SK-N-SH treated with all-trans-retinoic acid at 6 μM for 48 hours (cell line): ENCODE data around the gene MAP7.

Experiments used
- ATAC-seq: fragments of 200-7000 bp; cut with Tn5 transposase; 3 replicates; pipeline ENCODE4 v1.9.1; 2020; ENCODE audit warnings: mild to moderate bottlenecking, moderate library complexity
- ARNTL ChIP-seq: fragments of 450-650 bp; formaldehyde crosslinking; IDR thresholded peaks from 2 replicates; pipeline ENCODE4 v1.5.0; 2020; ENCODE audit warnings: low read depth, mild to moderate bottlenecking, moderate library complexity, borderline replicate concordance
- BACH2 ChIP-seq: fragments of 250-450 bp; sonication (Bioruptor Pico); IDR thresholded peaks from 2 replicates; pipeline ENCODE4 v1.9.0; 2021; ENCODE audit warnings: mild to moderate bottlenecking, borderline replicate concordance
- CREB5 ChIP-seq: fragments of 250-450 bp; sonication (Bioruptor Pico); IDR thresholded peaks from 2 replicates; pipeline ENCODE4 v1.5.1; 2020; ENCODE audit warnings: low read depth, mild to moderate bottlenecking, moderate library complexity
- CSDC2 ChIP-seq: fragments of 250-450 bp; sonication (Bioruptor Pico); IDR thresholded peaks from 2 replicates; pipeline ENCODE4 v1.5.0; 2020; ENCODE audit warnings: mild to moderate bottlenecking, moderate library complexity
- CSRNP3 ChIP-seq: fragments of 250-450 bp; sonication (Bioruptor Pico); IDR thresholded peaks from 2 replicates; pipeline ENCODE4 v1.5.1; 2021; ENCODE audit warnings: mild to moderate bottlenecking, moderate library complexity
- ESRRG ChIP-seq: fragments of 250-450 bp; sonication (Bioruptor Pico); IDR thresholded peaks from 2 replicates; pipeline ENCODE4 v1.6.1; 2021; ENCODE audit warnings: mild to moderate bottlenecking
- GLIS3 ChIP-seq: fragments of 250-450 bp; sonication (Bioruptor Pico); IDR thresholded peaks from 2 replicates; pipeline ENCODE4 v1.5.0; 2020; ENCODE audit warnings: mild to moderate bottlenecking, moderate library complexity
- ISL1 ChIP-seq: fragments of 250-450 bp; sonication (Bioruptor Pico); IDR thresholded peaks from 2 replicates; pipeline ENCODE4 v2.1.2; 2022; ENCODE audit warnings: mild to moderate bottlenecking, moderate library complexity
- OSR1 ChIP-seq: fragments of 250-450 bp; sonication (Bioruptor Pico); IDR thresholded peaks from 2 replicates; pipeline ENCODE4 v1.8.0; 2022; ENCODE audit warnings: moderate library complexity, mild to moderate bottlenecking, inconsistent platforms
- PATZ1 ChIP-seq: fragments of 250-450 bp; sonication (Bioruptor Pico); IDR thresholded peaks from 2 replicates; pipeline ENCODE4 v1.8.0; 2020; ENCODE audit warnings: mild to moderate bottlenecking, moderate library complexity, borderline replicate concordance
- POU6F1 ChIP-seq: fragments of 250-450 bp; sonication (Bioruptor Pico); IDR thresholded peaks from 2 replicates; pipeline ENCODE4 v1.8.0; 2021; ENCODE audit warnings: low read depth, mild to moderate bottlenecking, moderate library complexity, borderline replicate concordance
- PPARA ChIP-seq: fragments of 250-450 bp; sonication (Bioruptor Pico); IDR thresholded peaks from 2 replicates; pipeline ENCODE4 v1.5.0; 2020; ENCODE audit warnings: mild to moderate bottlenecking, borderline replicate concordance
- RARB ChIP-seq: fragments of 250-450 bp; sonication (Bioruptor Pico); IDR thresholded peaks from 2 replicates; pipeline ENCODE4 v1.8.0; 2021; ENCODE audit warnings: mild to moderate bottlenecking, moderate library complexity
- SNAI2 ChIP-seq: fragments of 250-450 bp; sonication (Bioruptor Pico); IDR thresholded peaks from 2 replicates; pipeline ENCODE4 v1.5.0; 2020; ENCODE audit warnings: mild to moderate bottlenecking, moderate library complexity
- TCF4 ChIP-seq: fragments of 250-450 bp; sonication (Bioruptor Pico); IDR thresholded peaks from 2 replicates; pipeline ENCODE4 v1.8.0; 2021; ENCODE audit warnings: mild to moderate bottlenecking, moderate library complexity, borderline replicate concordance
- TOX ChIP-seq: fragments of 250-450 bp; sonication (Bioruptor Pico); IDR thresholded peaks from 2 replicates; pipeline ENCODE4 v1.8.0; 2021; ENCODE audit warnings: mild to moderate bottlenecking, moderate library complexity, borderline replicate concordance
- TSHZ2 ChIP-seq: fragments of 250-450 bp; sonication (Bioruptor Pico); IDR thresholded peaks from 2 replicates; pipeline ENCODE4 v1.5.0; 2020; ENCODE audit warnings: mild to moderate bottlenecking, moderate library complexity
- ZC3H10 ChIP-seq: fragments of 250-450 bp; sonication (Bioruptor Pico); IDR thresholded peaks from 2 replicates; pipeline ENCODE4 v1.5.1; 2021; ENCODE audit warnings: mild to moderate bottlenecking, moderate library complexity
- ZFP3 ChIP-seq: fragments of 250-450 bp; sonication (Bioruptor Pico); IDR thresholded peaks from 2 replicates; pipeline ENCODE4 v1.5.0; 2020; ENCODE audit warnings: mild to moderate bottlenecking, moderate library complexity
- ZNF565 ChIP-seq: fragments of 450-650 bp; formaldehyde crosslinking; conservative IDR thresholded peaks from 2 replicates; pipeline ENCODE4 v1.5.0; 2020; ENCODE audit warnings: low read depth, mild to moderate bottlenecking, moderate library complexity
- ZNF70 ChIP-seq: fragments of 450-650 bp; formaldehyde crosslinking; IDR thresholded peaks from 2 replicates; pipeline ENCODE4 v1.5.0; 2020; ENCODE audit warnings: mild to moderate bottlenecking, moderate library complexity
- ZNF8 ChIP-seq: fragments of 450-650 bp; formaldehyde crosslinking; IDR thresholded peaks from 2 replicates; pipeline ENCODE4 v1.5.0; 2020; ENCODE audit warnings: mild to moderate bottlenecking, moderate library complexity

The MAP7 gene

GRCh38 chr6:136429264-136430065 is 120.8 kb downstream of the MAP7 start:
- no peak; the same call in 2 of the 3 replicates for ATAC-seq
- no peak for TF ChIP-seq PATZ1 (CRISPR knock-in tag)
- no peak for TF ChIP-seq RARB (CRISPR knock-in tag)
- no peak for TF ChIP-seq ZNF8 (CRISPR knock-in tag)
- TF ChIP-seq ZFP3 (CRISPR knock-in tag) = no peak
- TF ChIP-seq BACH2 (CRISPR knock-in tag) = no peak
- no peak for TF ChIP-seq PPARA (CRISPR knock-in tag)
- TF ChIP-seq POU6F1 = no peak
- no peak for TF ChIP-seq CREB5
- TF ChIP-seq ZNF565 = no peak
- TF ChIP-seq CSDC2 (CRISPR knock-in tag) = no peak
- no peak for TF ChIP-seq OSR1 (CRISPR knock-in tag)
- no peak for TF ChIP-seq ZC3H10 (CRISPR knock-in tag)
- TF ChIP-seq TOX (CRISPR knock-in tag) = no peak
- TF ChIP-seq, all 23 proteins: peak for 0

- ATAC-seq = no peak
- TF ChIP-seq BACH2 (CRISPR knock-in tag) = no peak
- TF ChIP-seq SNAI2 = no peak
- no peak for TF ChIP-seq PATZ1 (CRISPR knock-in tag)
- no peak for TF ChIP-seq ESRRG (CRISPR knock-in tag)
- TF ChIP-seq ZC3H10 (CRISPR knock-in tag) = no peak
- no peak for TF ChIP-seq TOX (CRISPR knock-in tag)
- TF ChIP-seq POU6F1 = no peak
- no peak for TF ChIP-seq PPARA (CRISPR knock-in tag)
- TF ChIP-seq TCF4 (CRISPR knock-in tag) = no peak
- no peak for TF ChIP-seq GLIS3 (CRISPR knock-in tag)
- TF ChIP-seq ZFP3 (CRISPR knock-in tag) = no peak
- no peak for TF ChIP-seq ZNF565
Observed at GRCh38 chr6:136427378-136427717, 122.9 kb downstream of the MAP7 start.

GRCh38 chr6:136426627-136427377 is 123.4 kb downstream of the MAP7 start:
- ATAC-seq = no peak
- TF ChIP-seq RARB (CRISPR knock-in tag) = no peak
- TF ChIP-seq TOX (CRISPR knock-in tag) = no peak
- no peak for TF ChIP-seq BACH2 (CRISPR knock-in tag)
- no peak for TF ChIP-seq TCF4 (CRISPR knock-in tag)
- TF ChIP-seq CSRNP3 (CRISPR knock-in tag) = no peak
- no peak for TF ChIP-seq TSHZ2
- no peak for TF ChIP-seq ZFP3 (CRISPR knock-in tag)
- no peak for TF ChIP-seq SNAI2
- no peak for TF ChIP-seq ARNTL (CRISPR knock-in tag)
- no peak for TF ChIP-seq ISL1 (CRISPR knock-in tag)
- no peak for TF ChIP-seq ZNF70
